Measurements from ENCODE around the gene P2RY2. TPM values are rescaled to one million over a fixed set of nuclear protein-coding genes. Genes with fewer than 3 reads are reported as not detected.

The P2RY2 gene
- total RNA-seq, 1 donor from 2014 or later: 0.30 TPM

DNA sequence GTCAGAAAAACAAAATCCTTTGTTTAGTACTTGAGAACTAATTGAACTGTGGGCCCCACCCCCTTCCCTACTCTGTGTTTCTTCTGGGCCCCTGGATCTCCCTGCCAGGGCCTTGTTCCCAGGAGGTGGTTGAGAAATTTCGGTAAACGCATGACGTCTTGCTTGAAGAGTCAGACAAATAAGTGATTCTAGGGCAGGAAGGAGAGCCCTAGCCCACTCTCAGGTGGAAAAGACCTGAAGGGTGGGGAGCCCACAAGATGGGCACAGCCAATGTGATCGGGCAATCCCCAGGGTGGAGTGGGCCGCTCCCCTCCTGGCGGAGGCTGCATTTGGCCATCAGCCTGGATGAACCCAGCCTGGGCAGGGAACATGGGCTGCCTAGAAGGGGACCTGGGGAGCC, 16.8 kb upstream of the P2RY2 start:
- Mint-ChIP-seq H3K36me3 (ENCODE audit: low read depth, unreplicated experiment) (no peaks in the 10 kb centered on the region), H3K4me3 (ENCODE audit: unreplicated experiment) (no peak overlapping the region)

DNA sequence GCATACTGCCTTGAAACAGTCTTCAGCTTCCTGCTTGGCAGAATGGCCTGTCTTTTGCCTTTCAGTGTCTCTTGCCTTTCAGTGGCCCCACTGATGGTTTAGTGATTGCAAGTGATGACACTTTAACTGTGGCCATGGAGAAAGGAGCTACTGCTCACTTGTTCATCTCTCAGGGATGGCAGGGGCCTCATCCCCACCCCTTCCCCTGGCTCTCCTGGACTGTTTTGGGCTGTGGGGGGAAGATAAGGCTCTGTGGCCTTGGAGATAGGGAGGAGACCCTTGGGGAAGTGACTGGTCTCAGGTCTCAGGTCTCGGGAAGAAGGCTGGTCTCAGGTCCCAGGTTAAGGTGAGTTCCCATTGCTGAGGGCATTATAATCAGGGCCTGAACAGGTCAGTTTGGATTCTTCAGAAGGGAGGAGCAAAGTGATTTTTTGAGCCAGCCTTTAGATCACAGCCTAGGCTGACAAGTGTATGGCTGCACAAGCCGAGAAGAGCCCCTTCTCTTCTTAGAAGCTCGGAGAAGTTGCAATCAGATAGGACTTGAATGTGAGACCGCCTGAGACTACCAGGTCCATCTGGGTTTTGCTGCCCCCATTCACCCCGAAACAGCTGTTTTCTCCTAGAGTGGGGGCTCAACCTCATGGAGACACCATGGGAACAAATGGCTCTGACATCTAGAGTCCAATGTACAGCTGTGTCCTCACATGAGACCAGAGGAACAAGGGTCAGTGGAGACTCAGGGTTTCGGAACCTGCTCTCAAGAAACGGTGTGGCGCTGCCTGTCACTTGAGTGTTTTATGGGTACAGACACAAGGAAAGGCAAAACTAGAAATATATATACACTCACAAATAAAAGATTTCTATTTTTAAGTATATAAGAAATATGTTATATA, 15.9 kb upstream of the P2RY2 start:
- no peaks in the 10 kb centered on the region for H3K36me3 Mint-ChIP-seq (ENCODE audit: low read depth, unreplicated experiment)
- Histone ChIP-seq H4K20me1 (ENCODE audit: insufficient read depth, low read length) (no peaks in the 10 kb centered on the region), H3K4me1 (ENCODE audit: insufficient read depth, low read length) (no peaks in the 10 kb centered on the region), H2AFZ (ENCODE audit: low read depth, low read length) (no peak overlapping the region), H3K79me2 (ENCODE audit: insufficient read depth, low read length) (no peaks in the 10 kb centered on the region), H3K9ac (ENCODE audit: low read length) (no peak overlapping the region), H3K27me3 (ENCODE audit: insufficient read depth, low read length) (no peaks in the 10 kb centered on the region), H3K4me3 (ENCODE audit: insufficient read depth, low read depth, low read length) (no peak overlapping the region), H3K27ac (ENCODE audit: low read depth, low read length) (no peak overlapping the region), H3K9me3 (ENCODE audit: insufficient read depth, low read depth, low read length) (no peaks in the 10 kb centered on the region), H3K4me2 (ENCODE audit: low read length) (no peak overlapping the region), H3K36me3 (ENCODE audit: insufficient read depth, low read length) (no peaks in the 10 kb centered on the region)
- H3K4me1 Mint-ChIP-seq (ENCODE audit: low read depth, unreplicated experiment): peaks cover 14% of the 10 kb centered on the region
- H3K27me3 Mint-ChIP-seq (ENCODE audit: low read depth, unreplicated experiment): peaks cover 16% of the 10 kb centered on the region
- no peak overlapping the region for H3K27ac Mint-ChIP-seq (ENCODE audit: unreplicated experiment)
- no peak overlapping the region for H3K4me3 Mint-ChIP-seq (ENCODE audit: unreplicated experiment)
- no peak for FAIRE-seq
- TF ChIP-seq, protein P1, sequence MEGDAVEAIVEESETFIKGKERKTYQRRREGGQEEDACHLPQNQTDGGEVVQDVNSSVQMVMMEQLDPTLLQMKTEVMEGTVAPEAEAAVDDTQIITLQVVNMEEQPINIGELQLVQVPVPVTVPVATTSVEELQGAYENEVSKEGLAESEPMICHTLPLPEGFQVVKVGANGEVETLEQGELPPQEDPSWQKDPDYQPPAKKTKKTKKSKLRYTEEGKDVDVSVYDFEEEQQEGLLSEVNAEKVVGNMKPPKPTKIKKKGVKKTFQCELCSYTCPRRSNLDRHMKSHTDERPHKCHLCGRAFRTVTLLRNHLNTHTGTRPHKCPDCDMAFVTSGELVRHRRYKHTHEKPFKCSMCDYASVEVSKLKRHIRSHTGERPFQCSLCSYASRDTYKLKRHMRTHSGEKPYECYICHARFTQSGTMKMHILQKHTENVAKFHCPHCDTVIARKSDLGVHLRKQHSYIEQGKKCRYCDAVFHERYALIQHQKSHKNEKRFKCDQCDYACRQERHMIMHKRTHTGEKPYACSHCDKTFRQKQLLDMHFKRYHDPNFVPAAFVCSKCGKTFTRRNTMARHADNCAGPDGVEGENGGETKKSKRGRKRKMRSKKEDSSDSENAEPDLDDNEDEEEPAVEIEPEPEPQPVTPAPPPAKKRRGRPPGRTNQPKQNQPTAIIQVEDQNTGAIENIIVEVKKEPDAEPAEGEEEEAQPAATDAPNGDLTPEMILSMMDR (IDR thresholded peaks at IDR 0.05; ENCODE audit: insufficient read depth, low read depth, low read length): no peak
- no peak for TF ChIP-seq EZH2 (IDR thresholded peaks at IDR 0.05; ENCODE audit: insufficient read depth, low read length)
- DNase-seq (ENCODE audit: low read depth): no peak
- H3K9me3 Mint-ChIP-seq (ENCODE audit: unreplicated experiment): peaks cover 2% of the 10 kb centered on the region

More for the DNA sequence above, 16.8 kb upstream of the P2RY2 start:
- H3K9me3 Mint-ChIP-seq (ENCODE audit: unreplicated experiment): no peaks in the 10 kb centered on the region
- Histone ChIP-seq H3K9me3 (ENCODE audit: insufficient read depth, low read depth, low read length) (no peaks in the 10 kb centered on the region), H3K4me2 (ENCODE audit: low read length) (no peak overlapping the region), H2AFZ (ENCODE audit: low read depth, low read length) (no peak overlapping the region), H3K4me1 (ENCODE audit: insufficient read depth, low read length) (no peaks in the 10 kb centered on the region), H3K79me2 (ENCODE audit: insufficient read depth, low read length) (no peaks in the 10 kb centered on the region), H3K4me3 (ENCODE audit: insufficient read depth, low read depth, low read length) (no peak overlapping the region), H3K9ac (ENCODE audit: low read length) (no peak overlapping the region), H3K27me3 (ENCODE audit: insufficient read depth, low read length) (no peaks in the 10 kb centered on the region), H3K27ac (ENCODE audit: low read depth, low read length) (no peak overlapping the region), H3K36me3 (ENCODE audit: insufficient read depth, low read length) (no peaks in the 10 kb centered on the region), H4K20me1 (ENCODE audit: insufficient read depth, low read length) (no peaks in the 10 kb centered on the region)
- FAIRE-seq (no peak), DNase-seq (ENCODE audit: low read depth) (no peak)
- no peak overlapping the region for H3K27ac Mint-ChIP-seq (ENCODE audit: unreplicated experiment)
- H3K27me3 Mint-ChIP-seq (ENCODE audit: low read depth, unreplicated experiment): peaks cover 19% of the 10 kb centered on the region
- TF ChIP-seq, protein P1 (IDR thresholded peaks at IDR 0.05; ENCODE audit: insufficient read depth, low read depth, low read length): no peak
- no peak for TF ChIP-seq EZH2 (IDR thresholded peaks at IDR 0.05; ENCODE audit: insufficient read depth, low read length)
- H3K4me1 Mint-ChIP-seq (ENCODE audit: low read depth, unreplicated experiment): peaks cover 14% of the 10 kb centered on the region

DNA sequence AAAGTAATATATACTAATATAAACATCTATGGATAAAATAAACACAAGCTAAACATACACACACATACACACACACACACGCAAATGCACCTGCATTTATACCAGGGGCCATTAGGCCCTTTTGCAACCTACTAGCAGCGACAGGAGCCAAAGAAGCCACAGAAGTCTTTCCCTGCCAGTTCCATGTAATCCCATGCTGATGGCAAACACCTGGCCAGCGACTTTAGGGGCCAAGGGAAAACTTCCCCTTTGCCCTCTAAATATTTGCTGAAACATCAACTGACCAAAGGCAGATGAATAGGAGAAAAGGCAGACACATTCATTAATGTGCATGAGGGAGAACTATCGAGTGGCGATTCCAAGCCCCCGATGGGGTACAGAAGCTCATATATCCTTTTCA, 14.8 kb upstream of the P2RY2 start:
- H3K4me3 ChIP-seq (ENCODE audit: insufficient read depth, low read depth, low read length): no peak overlapping the region
- H3K9ac ChIP-seq (ENCODE audit: low read length): no peak overlapping the region
- FAIRE-seq: no peak
- no peak overlapping the region for H3K4me3 Mint-ChIP-seq (ENCODE audit: unreplicated experiment)
- no peak overlapping the region for H3K27ac Mint-ChIP-seq (ENCODE audit: unreplicated experiment)
- DNase-seq (ENCODE audit: low read depth): no peak
- H3K27ac ChIP-seq (ENCODE audit: low read depth, low read length): no peak overlapping the region
- TF ChIP-seq, protein P1 (IDR thresholded peaks at IDR 0.05; ENCODE audit: insufficient read depth, low read depth, low read length): no peak
- no peak for TF ChIP-seq EZH2 (IDR thresholded peaks at IDR 0.05; ENCODE audit: insufficient read depth, low read length)
- H3K36me3 ChIP-seq (ENCODE audit: insufficient read depth, low read length): no peaks in the 10 kb centered on the region
- no peaks in the 10 kb centered on the region for H3K27me3 ChIP-seq (ENCODE audit: insufficient read depth, low read length)
- H3K9me3 Mint-ChIP-seq (ENCODE audit: unreplicated experiment): peaks cover 2% of the 10 kb centered on the region
- peaks cover 14% of the 10 kb centered on the region for H3K4me1 Mint-ChIP-seq (ENCODE audit: low read depth, unreplicated experiment)
- H3K4me1 ChIP-seq (ENCODE audit: insufficient read depth, low read length): no peaks in the 10 kb centered on the region
- no peaks in the 10 kb centered on the region for H3K36me3 Mint-ChIP-seq (ENCODE audit: low read depth, unreplicated experiment)
- no peaks in the 10 kb centered on the region for H3K79me2 ChIP-seq (ENCODE audit: insufficient read depth, low read length)
- H2AFZ ChIP-seq (ENCODE audit: low read depth, low read length): no peak overlapping the region
- no peak overlapping the region for H3K4me2 ChIP-seq (ENCODE audit: low read length)
- no peaks in the 10 kb centered on the region for H3K9me3 ChIP-seq (ENCODE audit: insufficient read depth, low read depth, low read length)
- H3K27me3 Mint-ChIP-seq (ENCODE audit: low read depth, unreplicated experiment): peaks cover 16% of the 10 kb centered on the region
- H4K20me1 ChIP-seq (ENCODE audit: insufficient read depth, low read length): no peaks in the 10 kb centered on the region

All from astrocyte (in vitro differentiated cells and primary cell).